ENCODE data around the gene B4GALNT1.
A peak's percentile ranks its signal among the peaks of the same experiment; 100 is the strongest.
"Not testable (repeated sequence)": the region's sequence is repeated elsewhere in the genome, so short reads cannot be mapped to it uniquely, and the experiment has no call there.

Gene B4GALNT1

DNA sequence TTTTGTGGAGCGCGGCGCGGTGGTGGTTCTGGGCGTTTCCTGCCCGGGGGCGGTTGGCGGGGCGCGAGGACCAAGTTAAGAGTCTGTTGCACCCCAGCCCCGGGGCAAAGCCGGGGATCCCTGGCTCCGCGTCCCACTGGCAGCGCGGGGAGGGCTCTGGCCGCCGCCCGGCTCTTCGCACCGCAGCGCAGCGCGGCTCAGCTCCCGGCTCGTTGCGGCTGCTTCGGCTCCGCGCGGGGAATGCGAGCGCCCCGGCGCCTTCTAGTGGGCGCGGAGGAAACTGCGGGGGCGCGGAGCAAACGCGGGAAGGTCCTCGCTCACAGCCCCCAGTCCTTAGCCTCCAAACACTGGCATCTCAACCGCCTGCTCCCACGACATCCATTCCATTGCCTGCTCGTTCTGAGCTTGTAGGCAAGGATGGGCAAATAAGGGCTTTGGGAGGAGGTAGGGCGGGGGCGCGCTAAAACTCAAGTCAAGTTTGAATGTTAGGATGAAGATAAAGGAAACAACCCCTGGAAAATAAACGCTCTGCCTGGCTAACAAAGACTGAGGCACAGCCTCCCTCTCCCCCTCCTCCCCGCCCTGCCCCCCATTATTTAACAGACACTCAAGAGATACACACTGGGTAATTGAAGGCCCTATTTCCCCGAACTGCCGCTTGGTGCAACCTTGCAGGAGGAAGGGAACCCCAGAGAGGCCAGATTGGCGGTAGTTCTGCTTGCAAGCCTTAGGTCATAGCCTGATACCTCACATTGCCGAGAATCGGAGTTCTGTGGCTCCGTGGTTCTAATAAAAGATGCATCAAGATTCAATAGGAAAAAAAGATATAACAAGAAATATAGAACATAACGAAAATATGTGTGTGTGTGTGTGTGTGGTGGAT lies at the start of gene B4GALNT1:
Gene B4GALNT1, minus strand, starts transcription at position 244 of the 883 bp plus-strand sequence. CDS start 1,069 bp downstream, outside the sequence.
- DNase-seq = peak; percentile 39

DNA sequence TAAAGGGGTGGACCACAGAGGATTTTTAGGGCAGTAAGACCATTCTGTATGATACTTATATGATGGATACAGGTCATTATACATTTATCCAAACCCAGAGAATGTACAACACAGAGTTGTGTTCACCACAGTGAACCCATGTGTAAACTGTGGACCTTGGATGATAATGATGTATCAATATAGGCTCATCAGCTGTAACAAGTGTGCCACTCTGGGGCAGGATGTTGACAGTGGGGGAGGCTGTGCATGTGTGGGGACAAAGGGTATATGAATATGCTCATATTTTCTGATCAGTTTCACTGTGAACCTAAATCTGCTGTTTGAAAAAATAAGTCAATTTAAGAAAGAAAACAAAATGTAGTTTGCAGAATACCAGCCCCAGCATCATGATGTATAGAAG lies 46.7 kb upstream of the B4GALNT1 start:
- no peak for DNase-seq

DNA sequence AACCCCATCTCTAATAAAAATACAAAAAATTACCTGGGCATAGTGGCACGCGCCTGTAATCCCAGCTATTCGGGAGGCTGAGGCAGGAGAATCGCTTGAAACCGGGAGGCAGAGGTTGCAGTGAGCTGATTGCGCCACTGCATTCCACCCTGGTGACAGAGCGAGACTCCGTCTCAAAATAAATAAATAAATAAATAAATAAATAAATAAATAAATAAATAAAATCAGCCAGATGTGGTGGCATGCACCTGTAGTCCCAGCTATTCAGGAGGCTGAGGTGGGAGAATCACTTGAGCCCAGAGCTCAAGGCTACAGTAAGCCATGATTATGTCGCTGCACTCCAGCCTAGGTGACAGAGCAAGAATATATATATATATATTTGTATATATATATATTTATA lies 44.9 kb upstream of the B4GALNT1 start:
- not testable (repeated sequence) for DNase-seq

DNA sequence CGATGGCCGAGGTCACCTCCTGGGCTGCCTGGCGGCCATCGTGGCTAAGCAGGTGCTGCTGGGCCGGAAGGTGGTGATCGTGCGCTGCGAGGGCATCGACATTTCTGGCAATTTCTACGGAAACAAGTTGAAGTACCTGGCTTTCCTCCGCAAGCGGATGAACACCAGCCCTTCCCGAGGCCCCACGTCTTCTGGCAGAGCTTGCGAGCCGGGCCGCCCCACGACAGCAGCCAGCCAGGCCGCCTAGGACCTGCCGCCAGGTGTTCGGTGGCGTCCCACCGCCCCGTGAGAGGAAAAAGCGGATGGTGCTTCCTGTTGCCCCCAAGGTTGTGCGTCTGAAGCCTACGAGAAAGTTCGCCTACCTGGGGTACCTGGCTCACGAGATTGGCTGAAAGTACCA lies 41.7 kb upstream of the B4GALNT1 start:
- DNase-seq = no peak

DNA sequence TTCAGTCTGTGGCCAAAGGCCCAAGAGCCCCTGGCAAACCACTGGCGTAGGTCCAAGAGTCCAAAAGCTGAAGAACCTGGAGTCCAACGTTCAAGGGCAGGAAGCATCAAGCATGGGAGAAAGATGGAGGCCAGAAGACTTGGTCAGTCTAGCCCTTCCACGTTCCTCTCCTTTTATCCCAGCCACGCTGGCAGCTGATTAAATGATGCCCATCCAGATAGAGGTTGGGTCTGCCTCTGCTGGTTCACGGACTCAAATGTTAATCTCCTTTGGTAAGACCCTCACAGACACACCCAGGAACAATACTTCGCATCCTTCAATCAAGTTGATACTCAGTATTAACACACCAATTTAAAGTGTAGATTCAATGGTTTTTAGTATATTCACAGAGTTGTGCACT lies 39.8 kb upstream of the B4GALNT1 start:
- DNase-seq = no peak

DNA sequence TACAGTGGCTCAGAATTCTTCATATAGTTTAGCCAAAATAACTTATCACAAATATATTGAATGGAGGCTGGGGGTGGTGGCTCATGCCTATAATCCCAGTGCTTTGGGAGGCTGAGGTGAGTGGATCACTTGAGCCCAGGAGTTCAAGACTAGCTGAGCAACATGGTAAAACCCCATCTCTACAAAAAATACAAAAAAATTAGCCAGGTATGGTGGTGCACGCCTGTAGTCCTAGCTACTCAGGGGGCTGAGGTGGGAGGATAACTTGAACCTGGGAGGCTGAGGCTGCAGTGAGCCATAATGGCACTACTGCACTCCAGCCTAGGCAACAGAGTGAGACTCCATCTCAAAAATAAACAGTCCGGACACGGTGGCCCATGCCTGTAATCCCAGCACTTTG lies 38.8 kb upstream of the B4GALNT1 start:
- DNase-seq = not testable (repeated sequence)

DNA sequence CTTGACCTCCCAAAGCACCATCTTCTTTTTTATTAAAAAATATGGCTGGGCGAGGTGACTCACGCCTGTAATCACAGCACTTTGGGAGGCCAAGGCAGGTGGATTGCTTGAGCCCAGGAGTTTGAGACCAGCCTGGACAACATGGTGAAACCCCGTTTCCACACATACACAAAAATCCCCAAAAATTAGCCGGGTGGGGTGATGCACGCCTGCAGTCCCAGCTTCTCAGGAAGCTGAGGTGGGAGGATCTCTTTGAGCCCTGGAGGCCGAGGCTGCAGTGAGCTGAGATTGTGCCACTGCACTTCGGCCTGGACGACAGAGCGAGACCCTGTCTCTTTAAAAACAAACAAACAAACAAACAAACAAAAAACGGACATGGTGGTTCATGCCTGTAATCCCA lies 36.7 kb upstream of the B4GALNT1 start:
- not testable (repeated sequence) for DNase-seq

DNA sequence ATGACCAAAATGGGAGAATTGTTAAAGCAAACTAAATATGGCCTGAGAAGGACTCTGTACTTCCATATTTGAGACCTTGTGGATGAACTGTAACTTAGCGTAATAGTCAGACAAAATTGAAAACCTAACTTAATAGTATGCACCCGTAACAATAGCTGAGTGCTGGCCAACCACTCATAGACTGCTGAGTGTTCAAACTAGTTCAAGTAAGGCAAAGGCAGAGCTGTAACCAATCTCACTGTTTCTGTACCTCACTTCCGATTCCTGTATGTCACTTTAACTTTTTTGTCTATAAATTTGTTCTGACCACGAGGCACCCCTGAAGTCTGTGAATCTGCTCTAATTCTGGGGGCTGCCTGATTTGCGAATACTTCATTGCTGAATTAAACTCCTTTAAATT lies 33.9 kb upstream of the B4GALNT1 start:
- DNase-seq = no peak

DNA sequence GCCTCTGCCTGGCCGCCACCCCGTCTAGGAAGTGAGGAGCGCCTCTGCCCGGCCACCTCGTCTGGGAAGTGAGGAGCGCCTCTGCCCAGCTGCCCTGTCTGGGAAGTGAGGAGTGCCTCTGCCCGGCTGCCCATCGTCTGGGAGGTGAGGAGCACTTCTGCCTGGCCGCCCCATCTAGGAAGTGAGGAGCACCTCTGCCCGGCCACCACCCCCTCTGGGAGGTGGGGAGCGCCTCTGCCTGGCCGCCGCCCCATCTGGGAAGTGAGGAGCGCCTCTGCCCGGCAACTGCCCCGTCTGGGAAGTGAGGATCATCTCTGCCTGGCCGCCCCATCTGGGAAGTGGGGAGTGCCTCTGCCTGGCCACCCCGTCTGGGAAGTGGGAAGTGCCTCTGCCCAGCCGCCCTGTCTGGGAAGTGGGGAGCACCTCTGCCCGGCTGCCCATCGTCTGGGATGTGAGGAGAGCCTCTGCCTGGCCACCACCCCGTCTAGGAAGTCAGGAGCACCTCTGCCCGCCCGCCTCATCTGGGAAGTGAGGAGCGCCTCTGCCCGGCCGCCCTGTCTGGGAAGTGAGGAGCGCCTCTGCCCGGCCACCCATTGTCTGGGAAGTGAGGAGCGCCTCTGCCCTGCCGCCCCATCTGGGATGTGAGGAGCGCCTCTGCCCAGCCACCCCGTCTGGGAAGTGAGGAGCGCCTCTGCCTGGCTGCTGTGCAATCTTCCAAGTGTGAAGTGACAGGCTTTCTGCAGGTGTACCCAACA lies 32.2 kb upstream of the B4GALNT1 start:
- DNase-seq = not testable (repeated sequence)

DNA sequence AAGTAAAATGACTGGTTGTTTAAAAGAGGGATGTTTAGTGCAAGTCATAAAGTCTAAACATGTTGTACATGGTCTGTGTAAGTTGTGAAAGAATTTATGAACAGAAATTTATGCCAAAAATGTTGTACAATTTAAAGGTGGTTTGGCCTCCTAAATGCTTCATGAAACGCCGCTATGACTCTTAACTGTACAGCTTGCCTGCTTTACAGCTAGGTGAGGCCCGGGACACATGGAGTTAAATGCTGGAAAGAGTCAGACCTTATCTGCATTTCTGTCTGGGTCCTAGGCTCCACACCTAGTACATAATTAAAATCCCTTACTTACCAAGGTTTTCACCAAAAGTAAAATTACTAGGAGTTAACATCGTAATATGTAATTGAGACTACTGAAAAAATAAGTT lies 28.4 kb upstream of the B4GALNT1 start:
- DNase-seq = no peak

DNA sequence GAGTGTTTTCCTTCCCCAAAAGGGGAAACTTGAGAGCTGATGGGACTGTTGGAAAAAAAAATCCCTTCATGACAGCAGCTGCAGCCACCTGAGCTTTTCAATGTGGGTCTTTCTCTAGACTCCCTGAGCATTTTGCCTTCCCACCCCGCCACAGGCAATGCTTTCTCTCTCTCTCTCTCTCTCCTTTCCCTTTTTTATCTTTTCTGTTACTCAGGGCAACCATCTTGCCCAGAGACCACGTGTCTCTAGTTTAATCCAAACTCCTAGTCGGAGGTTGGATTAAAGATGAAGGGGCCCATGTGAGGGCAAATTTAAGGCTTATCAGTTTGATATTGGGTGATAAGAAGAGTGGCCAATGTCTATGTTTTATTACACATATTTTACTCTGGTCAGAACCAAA lies 25.9 kb upstream of the B4GALNT1 start:
- DNase-seq = no peak

DNA sequence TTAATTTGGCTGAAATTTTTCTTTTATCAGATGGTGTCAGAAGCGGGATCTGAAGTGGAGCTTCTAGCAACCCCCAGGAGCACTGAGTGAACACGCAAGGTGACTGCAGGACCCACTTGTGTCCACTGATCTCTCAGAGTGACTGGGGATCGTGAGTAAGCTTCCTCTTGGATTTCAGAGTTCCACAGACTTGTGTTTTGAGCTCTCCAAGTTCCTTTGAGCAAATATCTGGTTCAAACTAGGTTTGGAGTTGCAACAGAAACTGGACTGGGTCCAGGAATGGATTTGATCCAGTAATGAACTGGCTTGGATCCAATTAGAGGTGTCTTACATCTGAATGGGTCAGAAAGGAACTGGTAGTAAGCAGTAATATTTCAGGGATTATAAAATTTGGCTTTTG lies 24.7 kb upstream of the B4GALNT1 start:
- no peak for DNase-seq

DNA sequence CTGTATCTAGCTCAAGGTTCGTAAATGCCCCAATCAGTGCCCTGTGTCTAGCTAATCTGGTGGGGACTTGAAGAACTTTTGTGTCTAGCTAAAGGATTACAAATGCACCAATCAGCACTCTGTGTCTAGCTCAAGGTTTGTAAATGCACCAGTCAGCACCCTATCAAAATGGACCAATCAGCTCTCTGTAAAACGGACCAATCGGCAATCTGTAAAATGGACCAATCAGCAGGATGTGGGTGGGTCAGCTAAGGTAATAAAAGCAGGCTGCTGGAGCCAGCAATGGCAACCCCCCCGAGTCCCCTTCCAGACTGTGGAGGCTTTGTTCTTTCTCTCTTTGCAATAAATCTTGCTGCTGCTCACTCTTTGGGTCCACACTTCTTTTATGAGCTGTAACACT lies 23.4 kb upstream of the B4GALNT1 start:
- DNase-seq = not testable (repeated sequence)

DNA sequence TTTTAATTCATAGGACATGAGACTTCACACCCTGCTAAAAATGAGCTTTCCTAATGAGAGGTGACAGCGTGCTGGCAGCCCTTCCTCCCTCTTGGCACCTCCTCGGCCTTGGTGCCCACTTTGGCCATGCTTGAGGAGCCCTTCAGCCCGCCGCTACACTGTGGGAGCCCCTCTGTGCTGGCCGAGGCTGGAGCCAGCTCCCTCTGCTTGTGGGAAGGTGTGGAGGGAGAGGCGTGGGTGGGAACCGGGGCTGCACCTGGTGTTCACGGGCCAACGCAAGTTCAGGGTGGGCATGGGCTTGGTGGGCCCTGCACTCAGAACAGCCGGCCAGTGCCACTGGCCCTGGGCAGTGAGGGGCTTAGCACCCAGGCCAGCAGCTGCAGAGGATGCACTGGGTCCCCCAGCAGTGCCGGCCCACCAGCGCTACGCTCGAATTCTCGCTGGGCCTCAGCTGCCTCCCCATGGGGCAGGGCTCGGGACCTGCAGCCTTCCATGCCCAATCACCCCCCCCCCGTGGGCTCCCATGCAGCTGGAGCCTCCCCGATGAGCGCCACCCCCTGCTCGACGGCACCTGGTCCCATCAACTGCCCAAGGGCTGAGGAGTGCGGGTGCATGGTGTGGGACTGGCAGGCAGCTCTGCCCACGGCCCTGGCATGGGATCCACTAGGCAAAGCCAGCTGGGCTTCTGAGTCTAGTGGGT lies 22.7 kb upstream of the B4GALNT1 start:
- no peak for DNase-seq

DNA sequence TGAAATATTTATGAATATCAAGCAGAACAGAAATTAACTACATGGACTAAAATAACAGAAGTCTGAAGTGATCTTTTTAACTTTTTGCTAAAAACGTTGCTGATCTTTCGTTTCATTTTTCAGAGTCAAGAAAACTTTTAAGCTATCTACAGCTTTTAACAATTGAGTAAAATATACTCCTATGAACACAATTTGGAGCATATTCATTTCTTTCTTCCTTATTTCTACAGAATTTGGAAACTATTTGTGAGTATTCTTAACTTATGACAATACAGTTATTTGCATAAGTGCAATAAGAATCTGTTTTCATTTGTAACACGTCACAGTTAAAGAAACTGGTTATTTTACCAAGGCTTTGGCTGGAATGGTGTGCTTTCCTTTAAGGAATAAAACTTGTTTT lies 21.0 kb upstream of the B4GALNT1 start:
- no peak for DNase-seq

DNA sequence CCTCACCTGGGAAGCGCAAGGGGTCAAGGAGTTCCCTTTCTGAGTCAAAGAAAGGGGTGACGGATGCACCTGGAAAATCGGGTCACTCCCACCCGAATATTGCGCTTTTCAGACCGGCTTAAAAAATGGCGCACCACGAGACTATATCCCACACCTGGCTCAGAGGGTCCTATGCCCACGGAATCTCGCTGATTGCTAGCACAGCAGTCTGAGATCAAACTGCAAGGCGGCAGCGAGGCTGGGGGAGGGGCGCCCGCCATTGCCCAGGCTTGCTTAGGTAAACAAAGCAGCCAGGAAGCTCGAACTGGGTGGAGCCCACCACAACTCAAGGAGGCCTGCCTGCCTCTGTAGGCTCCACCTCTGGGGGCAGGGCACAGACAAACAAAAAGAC lies 13.7 kb upstream of the B4GALNT1 start:
- not testable (repeated sequence) for DNase-seq

DNA sequence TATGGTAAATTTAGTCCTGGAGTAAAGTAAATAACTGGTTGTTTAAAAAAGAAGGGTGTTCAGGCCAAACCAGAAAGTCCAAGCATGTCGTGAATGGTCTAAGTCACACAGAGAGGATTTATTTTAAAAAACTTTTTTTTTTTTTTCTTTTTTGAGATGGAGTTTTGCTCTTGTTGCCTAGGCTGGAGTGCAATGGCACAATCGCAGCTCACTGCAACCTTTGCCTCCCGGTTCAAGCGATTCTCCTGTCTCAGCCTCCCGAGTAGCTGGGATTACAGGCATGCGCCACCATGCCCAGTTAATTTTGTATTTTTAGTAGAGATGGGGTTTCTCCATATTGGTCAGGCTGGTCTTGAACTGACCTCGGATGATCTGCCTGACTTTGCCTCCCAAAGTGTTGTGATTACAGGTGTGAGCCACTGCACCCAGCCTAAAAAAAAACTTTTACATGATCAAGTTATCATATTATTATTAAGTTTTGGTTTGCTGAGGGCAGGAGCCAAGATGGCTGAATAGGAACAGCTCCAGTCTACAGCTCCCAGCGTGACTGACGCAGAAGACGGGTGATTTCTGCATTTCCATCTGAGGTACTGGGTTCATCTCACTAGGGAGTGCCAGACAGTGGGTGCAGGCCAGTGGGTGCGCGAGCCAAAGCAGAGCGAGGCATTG lies 13.1 kb upstream of the B4GALNT1 start:
- not testable (repeated sequence) for DNase-seq

DNA sequence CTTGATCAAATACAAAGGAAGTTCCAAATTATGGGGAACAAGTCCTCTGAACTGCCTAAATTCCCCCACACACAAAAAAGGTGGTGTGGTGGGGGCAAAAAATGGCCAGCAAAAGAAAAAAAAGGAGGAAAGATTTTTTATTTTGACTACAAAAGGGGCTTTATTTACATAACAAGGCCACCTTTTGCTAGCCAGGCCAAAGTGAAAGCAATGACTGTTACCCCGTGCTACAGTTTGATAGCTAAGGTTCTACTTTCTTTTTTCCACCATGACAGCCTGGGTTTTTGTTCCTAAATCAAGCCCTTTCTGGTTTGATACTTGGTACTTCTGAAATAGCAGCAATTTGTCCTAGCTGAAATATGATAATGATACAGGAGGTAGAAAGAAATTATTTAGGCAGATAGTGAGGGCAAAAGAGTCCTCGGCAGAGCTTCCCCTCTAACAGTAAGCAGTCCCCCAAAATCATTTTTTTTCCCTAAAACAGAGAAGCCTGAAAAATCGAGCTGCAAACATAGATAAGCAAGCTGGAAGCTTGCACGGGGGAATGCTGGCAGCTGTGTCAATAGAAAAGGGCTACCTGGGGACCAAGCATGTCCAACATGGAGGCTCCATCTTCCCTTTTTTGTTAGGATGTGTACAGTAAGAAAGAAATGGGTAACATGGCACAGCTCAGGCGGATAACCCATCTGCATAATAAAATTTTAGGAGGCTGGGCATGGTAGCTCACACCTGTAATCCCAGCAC lies 8.9 kb upstream of the B4GALNT1 start:
- no peak for DNase-seq

DNA sequence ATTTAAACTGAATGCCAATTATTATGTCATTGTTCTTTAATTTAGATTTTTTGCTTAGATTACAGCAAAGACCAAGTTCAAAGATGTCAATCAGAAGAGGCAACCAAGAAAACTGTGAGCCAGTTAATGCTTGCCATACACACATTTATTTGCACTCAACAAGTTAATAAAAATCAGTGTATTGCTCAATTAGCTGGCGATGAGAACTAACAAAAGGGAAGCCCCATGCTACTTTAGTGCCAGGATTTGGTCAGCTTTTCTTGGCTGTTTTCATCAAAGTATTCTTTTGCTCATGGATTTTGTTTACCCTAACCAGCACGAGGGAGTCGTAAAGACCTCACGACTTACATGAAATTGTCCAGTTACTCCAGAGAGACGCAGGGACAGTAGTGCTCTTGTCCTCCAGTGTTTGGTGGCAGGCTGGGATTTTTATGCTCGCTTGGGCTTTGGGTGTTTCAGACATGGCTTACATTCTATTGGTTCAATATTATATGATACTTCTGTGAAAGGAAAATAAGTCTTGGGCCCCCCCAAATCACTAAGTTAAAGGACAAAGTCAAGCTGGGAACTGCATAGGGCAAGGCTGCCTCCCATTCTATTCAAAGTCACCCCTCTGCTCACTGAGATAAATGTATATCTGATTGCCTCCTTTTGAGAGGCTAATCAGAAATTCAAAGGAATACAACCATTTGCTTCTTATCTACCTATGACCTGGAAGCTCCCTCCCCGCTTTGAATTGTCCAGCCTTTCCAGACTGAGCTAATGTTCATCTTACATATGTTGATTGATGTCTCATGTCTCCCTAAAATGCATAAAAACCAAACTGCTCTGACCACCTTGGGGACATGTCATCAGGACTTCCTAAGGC lies 7.4 kb upstream of the B4GALNT1 start:
- DNase-seq = no peak

DNA sequence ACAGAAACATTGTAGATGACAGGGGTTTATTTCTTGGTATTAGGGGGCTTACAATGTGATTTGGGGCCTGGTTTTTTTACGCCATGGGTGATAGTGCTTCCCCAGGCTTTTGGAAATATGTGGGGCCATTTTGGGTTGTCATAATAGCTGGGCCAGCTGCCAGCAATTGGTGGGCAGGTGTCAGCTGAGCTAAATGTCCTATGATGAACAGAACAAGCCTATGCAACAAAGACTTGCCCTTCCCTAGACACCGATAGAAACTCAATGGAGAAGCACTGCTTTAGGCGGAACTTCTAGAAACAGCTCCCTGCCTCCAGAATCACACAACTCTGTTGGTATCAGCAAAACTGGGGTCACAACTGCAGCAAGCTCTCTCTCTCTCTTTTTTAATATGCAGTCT lies 5.1 kb upstream of the B4GALNT1 start:
- no peak for DNase-seq

DNA sequence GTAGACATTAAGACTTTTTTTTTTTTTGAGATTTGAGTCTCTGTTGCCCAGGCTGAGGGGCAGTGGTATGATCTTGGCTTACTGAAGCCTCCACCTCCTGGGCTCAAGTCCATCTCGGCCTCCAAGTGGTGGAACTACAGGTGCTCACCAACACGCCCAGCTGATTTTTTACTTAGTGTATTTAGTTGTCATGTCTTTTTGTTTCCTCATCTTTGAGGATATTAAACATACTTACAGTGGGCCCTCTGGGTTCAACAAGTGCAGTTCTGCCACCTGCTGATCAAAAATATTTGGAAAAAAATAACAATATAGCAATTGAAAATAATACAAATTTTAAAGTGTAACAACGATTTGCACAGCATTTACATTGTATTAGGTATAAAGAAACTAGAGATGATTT lies 4.4 kb upstream of the B4GALNT1 start:
- no peak for DNase-seq

Measured in NCI-H1694 treated with DMSO at 0.1 percent for 48 hours (cell line).